ENCODE measurements around the gene BNC2.

Gene BNC2

DNA sequence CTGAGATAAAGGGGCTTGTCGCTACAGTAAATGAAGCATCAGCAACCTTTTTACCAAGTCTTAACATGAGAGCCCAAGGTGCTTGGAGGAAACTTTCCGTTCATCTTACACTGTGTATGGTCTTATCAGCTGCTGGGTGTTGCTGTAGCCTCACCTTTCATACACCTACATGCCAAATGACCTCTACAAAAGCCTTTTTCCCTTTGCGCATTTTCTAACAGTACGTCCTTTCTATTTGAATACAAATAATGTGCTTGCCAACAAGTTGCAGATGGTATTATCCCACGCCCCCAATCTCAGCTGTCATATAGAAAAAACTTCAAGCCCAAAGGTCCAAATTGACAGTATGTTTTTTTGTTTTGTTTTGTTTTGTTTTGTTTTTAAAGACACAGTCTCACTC is 96.9 kb downstream of the BNC2 start:
- DNase-seq, result no peak
- no peak for TF ChIP-seq GATA1 (IDR thresholded peaks at IDR 0.05; ENCODE audit: low read depth, low read length)
- TF ChIP-seq POLR2A (IDR thresholded peaks at IDR 0.05; ENCODE audit: low read length), result no peak

DNA sequence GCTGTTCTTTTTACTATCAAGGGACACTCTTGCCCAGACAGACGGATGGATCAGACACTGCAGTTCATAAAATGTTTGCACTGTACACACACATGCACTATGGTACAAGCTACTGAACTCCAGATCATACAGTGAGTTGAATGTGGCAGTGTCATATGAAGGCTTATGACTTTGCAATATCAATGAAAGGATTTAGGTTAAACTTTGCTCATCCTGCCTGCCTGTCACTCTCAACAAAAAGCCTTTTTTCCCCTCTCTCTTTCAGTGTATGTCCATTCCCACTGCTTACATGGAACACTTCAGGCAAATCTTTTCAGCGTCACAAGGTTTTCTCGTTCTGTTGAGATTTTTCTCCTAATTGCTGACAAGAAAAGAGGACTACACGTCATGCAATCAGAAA is 97.4 kb downstream of the BNC2 start:
- no peak for DNase-seq
- TF ChIP-seq GATA1 (IDR thresholded peaks at IDR 0.05; ENCODE audit: low read depth, low read length) (no peak), POLR2A (IDR thresholded peaks at IDR 0.05; ENCODE audit: low read length) (no peak)

DNA sequence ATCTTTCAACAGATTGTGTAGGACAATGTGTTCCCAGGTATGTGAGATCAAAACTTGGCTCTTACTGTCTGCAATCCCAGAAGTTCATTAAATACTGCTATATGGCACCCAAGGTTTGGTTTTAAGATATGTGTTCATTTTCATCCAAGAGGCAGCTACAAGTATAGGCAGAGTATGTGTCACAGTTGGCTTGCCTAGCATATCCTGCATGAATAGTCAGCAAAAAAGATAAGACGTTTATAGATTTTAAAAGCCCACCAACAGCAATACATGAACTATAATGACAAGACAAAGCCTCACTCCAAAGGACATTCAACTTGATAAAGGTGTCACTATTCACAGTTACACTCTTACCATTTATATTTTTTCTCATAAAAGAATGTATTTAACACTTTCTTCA is 99.1 kb downstream of the BNC2 start:
- DNase-seq, result no peak
- TF ChIP-seq POLR2A (IDR thresholded peaks at IDR 0.05; ENCODE audit: low read length) (no peak), GATA1 (IDR thresholded peaks at IDR 0.05; ENCODE audit: low read depth, low read length) (no peak)

DNA sequence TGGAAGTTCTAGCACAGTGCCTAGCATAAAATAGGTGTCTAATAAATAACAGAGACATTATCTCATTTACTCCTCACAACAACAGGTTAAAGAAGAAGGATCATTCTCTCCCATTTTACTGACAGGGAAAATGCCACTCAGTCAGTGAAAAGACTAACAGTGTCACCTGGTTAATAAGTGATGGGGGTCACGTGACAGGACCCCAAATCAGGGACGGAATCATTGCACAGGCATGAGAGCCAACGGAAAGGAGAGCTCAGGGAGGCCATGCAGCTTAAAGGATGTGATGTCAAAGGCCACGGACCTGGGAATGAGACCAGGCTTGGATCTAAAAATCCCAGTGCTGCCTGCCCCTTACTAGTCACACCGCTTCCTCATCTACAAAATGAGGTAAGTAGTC is 101.2 kb downstream of the BNC2 start:
- TF ChIP-seq GATA1 (IDR thresholded peaks at IDR 0.05; ENCODE audit: low read depth, low read length), result no peak
- no peak for TF ChIP-seq POLR2A (IDR thresholded peaks at IDR 0.05; ENCODE audit: low read length)
- DNase-seq, result no peak

DNA sequence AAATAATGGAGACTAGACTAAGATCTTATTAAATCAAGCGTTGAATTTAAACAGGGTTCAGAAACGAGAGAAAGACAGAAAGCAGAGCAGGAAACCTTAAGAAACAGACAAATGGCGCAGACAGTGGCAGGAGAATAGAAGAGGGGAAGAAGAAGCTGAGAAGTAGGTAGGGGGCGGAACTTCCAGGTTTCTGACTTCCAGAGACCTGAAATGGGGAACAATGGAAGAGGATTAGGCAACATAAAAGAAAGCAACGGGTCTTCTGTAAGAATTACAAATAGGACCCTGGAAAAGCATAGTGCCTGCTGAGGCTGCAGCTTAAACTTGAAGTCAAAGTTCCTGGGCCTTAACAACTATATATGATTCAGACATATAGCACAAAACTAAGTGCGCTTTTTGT is 101.7 kb downstream of the BNC2 start:
- TF ChIP-seq POLR2A (IDR thresholded peaks at IDR 0.05; ENCODE audit: low read length) (no peak), GATA1 (IDR thresholded peaks at IDR 0.05; ENCODE audit: low read depth, low read length) (no peak)

DNA sequence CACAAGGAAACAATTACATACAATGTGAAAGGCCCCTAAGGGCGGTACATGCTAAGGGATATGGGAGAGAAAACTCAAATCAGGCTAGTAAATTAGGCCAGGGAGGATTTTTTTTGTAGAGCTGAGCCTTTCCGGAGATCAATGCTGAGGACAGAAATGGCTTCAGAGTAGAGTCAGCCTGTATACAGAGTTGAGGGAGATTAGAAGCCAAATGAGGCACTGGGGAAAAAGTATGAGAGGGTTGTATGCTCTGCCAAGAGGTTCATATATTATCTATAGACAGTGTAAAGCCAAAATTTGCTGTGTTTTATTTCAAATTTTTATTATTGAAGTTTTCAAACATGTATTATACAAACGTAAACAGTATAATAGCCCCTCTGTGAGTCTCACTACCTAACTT is 103.1 kb downstream of the BNC2 start:
- no peak for DNase-seq
- TF ChIP-seq POLR2A (IDR thresholded peaks at IDR 0.05; ENCODE audit: low read length) (no peak), GATA1 (IDR thresholded peaks at IDR 0.05; ENCODE audit: low read depth, low read length) (no peak)

More for the DNA sequence above, 101.7 kb downstream of the BNC2 start:
- no peak for DNase-seq

DNA sequence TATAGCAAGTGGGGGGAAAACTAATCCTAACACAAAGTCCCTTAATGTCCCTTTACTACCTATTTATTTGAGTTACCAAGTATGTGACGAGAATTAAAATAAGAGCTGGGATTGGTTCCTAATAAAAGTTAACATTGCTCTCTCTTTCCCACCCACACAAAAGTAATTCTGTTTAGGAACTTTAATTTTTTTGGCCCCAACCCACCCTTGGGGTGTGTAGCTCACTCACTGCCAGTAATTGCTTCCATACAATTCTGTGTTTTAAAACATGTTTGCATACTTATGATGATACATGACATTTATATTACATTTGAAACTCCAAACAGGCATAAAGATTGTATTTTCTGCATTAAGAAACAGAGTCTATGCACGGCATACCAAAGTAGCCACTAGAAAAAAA is 106.5 kb downstream of the BNC2 start:
- DNase-seq, result no peak
- TF ChIP-seq GATA1 (IDR thresholded peaks at IDR 0.05; ENCODE audit: low read depth, low read length), result no peak
- TF ChIP-seq POLR2A (IDR thresholded peaks at IDR 0.05; ENCODE audit: low read length), result no peak

DNA sequence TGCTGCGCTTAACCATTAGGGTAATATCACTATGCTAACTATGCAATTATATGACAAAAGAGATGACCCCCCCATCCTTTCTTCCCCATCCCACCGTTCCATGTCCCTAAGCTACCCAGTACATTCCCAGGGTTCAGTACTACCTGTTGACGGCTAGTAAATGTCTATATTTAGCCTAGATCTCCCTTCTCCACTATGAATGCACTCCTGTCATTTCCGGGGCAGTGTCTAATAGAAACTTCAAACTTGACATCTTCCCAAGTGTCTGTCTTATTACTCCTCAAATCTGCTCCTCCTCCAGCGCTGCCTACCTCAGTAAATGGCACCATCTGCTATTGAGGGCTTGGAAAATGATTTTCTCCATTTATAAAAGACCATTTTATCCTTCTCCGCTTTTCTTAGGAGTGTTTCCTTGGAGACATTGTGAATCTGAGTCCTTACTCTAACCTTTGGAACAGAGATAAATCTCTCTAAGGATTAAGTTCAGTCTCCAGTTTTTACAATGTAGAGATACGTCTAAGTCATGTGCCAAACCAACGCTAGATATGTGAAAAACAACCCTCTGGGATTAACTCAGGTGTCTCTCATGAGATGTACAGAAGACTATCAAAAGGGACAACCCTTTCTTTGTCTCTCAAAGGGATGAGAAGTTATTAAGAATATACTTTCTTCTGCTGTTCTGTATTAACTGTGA is 114.9 kb downstream of the BNC2 start:
- DNase-seq, result no peak
- no peak for TF ChIP-seq POLR2A (IDR thresholded peaks at IDR 0.05; ENCODE audit: low read length)
- TF ChIP-seq GATA1 (IDR thresholded peaks at IDR 0.05; ENCODE audit: low read depth, low read length), result no peak

DNA sequence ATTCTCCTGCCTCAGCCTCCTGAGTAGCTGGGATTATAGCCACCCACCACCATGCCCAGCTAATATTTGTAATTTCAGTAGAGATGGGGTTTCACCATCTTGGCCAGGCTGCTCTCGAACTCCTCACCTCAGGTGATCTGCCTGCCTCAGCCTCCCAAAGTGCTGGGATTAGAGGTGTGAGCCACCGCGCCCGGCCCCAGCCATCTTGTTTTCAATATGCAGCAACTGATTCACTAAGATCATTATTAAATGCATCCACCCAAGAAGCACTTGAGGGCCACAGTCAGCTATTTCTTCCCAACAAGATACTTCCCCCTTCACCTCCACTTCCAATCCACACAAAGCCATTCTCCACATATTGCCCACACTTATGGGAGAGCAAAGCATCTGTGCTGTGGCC is 115.8 kb downstream of the BNC2 start:
- TF ChIP-seq POLR2A (IDR thresholded peaks at IDR 0.05; ENCODE audit: low read length) (no peak), GATA1 (IDR thresholded peaks at IDR 0.05; ENCODE audit: low read depth, low read length) (no peak)
- DNase-seq, result no peak

DNA sequence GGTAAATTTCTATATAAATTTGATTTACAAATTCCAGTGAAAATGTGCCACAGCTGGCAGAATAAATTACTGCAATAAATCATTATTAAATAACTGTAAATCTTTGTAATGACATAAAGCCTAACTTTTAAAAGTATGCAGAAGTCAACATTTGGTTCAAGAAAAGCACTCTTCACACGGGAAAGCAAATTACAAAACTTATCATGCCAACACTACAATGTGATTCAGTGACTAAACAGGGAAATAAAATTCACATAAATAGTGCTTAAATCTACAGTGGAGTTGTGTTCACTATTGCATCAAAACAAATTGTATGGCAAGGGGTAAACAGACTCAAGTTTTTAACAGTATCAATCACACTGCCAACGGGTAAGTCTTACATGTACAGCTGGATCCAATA is 117.2 kb downstream of the BNC2 start:
- TF ChIP-seq GATA1 (IDR thresholded peaks at IDR 0.05; ENCODE audit: low read depth, low read length), result no peak
- TF ChIP-seq POLR2A (IDR thresholded peaks at IDR 0.05; ENCODE audit: low read length), result no peak
- DNase-seq, result no peak

DNA sequence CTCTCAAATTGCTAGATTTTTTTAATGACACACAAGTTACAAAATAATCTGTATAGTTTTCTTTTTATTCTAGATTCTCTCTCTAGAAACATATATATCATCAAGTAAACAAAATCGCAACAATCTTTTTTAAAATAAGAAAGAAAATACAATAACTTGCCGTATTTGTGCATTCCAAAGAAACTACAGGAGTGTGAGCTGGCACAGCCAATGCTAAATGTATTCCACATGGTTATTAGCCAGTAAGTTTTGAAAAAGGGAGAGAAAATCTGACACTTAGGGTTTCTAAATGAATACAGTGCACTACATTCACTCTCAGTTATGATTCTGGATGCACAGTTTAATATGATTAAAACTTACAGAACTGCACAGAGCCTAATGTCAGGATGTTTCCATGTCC is 117.9 kb downstream of the BNC2 start:
- DNase-seq, result no peak
- no peak for TF ChIP-seq GATA1 (IDR thresholded peaks at IDR 0.05; ENCODE audit: low read depth, low read length)
- no peak for TF ChIP-seq POLR2A (IDR thresholded peaks at IDR 0.05; ENCODE audit: low read length)

DNA sequence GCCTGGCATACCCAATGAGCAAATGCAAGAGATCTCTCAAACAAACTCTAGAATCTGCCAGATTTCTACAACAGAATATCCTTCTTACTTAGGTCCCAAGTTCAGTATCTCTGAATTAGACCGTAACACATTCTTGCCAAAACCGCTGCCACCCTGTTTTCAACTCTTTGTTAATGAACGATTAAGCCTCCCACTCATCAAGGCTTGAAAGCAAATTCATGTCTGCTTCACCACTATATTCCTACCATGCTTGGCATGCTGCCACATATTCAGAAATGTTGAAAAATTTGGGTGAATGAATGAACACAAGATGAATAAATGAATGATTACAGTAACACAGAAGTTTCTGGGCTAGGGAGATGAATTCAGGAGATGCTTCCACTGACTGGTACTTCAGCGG is 119.9 kb downstream of the BNC2 start:
- no peak for TF ChIP-seq POLR2A (IDR thresholded peaks at IDR 0.05; ENCODE audit: low read length)
- DNase-seq, result no peak

DNA sequence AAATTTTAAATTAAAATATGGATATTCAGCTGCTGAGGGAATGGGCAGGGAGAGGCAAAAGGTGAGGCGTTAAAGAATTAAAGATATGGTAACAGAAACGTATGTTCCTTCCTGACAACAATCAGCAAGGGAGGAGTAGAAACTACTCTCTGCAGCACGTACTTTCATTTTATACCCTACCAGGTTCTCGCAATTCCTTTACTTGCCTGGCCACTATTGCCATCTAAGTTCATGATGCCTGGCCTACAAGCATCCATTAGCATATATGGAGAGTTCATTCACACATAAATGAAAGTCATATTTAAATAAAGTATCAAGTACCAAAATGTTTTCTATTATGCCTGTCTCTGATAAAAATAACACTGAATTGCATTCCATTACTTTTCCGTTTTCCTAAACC is 125.1 kb downstream of the BNC2 start:
- DNase-seq, result no peak
- TF ChIP-seq GATA1 (IDR thresholded peaks at IDR 0.05; ENCODE audit: low read depth, low read length) (no peak), POLR2A (IDR thresholded peaks at IDR 0.05; ENCODE audit: low read length) (no peak)

DNA sequence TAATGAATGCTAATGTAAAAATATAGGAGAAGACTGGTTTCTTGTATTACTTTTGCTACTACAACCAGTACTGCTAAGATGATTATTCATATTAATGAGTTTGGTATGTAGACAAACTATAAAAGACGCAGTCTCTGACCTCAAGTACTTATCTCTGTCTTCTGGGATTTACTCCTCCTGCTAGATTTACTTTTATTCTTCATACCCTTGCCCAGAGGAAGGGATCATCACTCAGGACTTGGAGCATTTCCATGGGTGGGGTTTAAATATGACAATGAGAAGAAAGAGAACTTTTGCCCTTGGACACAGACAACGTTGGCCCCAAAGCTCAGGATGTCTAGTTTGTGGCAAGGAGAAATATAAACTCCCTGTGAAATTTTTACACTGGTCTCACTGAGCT is 126.1 kb downstream of the BNC2 start:
- no peak for TF ChIP-seq POLR2A (IDR thresholded peaks at IDR 0.05; ENCODE audit: low read length)
- no peak for TF ChIP-seq GATA1 (IDR thresholded peaks at IDR 0.05; ENCODE audit: low read depth, low read length)

DNA sequence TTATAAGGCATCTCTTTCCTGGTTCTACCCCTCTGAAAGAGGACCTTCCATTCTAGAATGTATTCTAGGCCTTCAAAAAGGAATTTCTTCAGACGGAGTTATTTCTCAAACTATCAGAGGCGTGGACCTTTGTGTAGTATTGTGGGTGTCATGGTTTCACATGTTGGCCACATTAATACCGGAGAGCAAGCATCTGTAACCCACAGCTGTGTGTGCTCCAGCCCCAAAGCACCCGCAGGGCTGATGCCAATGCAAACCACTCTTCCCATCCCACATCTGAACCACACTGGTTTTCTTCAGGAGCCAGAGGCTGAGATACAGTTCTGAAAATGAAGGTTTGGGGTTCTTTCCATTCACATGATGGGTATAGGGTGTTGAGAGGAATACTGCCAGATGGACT is 127.1 kb downstream of the BNC2 start:
- TF ChIP-seq GATA1 (IDR thresholded peaks at IDR 0.05; ENCODE audit: low read depth, low read length), result no peak
- TF ChIP-seq POLR2A (IDR thresholded peaks at IDR 0.05; ENCODE audit: low read length), result no peak
- DNase-seq, result no peak

More for the DNA sequence above, 126.1 kb downstream of the BNC2 start:
- DNase-seq, result no peak

DNA sequence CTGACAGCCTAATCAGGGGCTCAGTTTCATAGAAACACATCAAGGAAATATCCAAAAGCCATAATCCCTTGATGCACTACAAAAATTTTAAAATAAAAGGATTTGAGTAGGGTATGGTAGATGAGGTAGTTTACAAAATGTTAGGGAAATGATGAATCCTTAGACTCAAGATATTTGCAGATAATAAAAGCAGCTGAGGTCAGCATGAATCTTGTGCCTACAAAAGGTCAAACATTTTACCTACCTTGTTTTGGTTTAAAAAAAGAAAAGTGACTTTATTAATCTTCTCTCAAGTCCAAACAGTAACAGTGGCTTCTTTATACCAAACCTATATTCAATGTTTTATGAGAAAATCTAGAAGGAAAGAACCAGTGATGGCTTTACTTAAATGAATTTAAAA is 135.5 kb downstream of the BNC2 start:
- no peak for DNase-seq
- no peak for TF ChIP-seq GATA1 (IDR thresholded peaks at IDR 0.05; ENCODE audit: low read depth, low read length)
- no peak for TF ChIP-seq POLR2A (IDR thresholded peaks at IDR 0.05; ENCODE audit: low read length)
